Left ventricle myocardium inferior (tissue), 1 donor: ENCODE data around the gene CRIM1. TPM values are rescaled to one million over a fixed set of nuclear protein-coding genes. Genes with fewer than 3 reads are reported as not detected.

Experiments
- DNase-seq: peaks from one replicate; pipeline ENCODE4 v3.0.0-alpha.2; 2020
- H3K27ac ChIP-seq: fragments of 200-600 bp; replicated peaks from 2 replicates; pipeline ENCODE4 v1.8.0; 2021
- H3K27me3 ChIP-seq: fragments of 200-600 bp; 2 replicates; pipeline ENCODE4 v1.8.0; 2021; ENCODE audit warnings: low read depth
- H3K36me3 ChIP-seq: fragments of 200-600 bp; 2 replicates; pipeline ENCODE4 v1.8.0; 2021
- H3K4me1 ChIP-seq: fragments of 200-600 bp; 2 replicates; pipeline ENCODE4 v1.8.0; 2021
- H3K4me3 ChIP-seq: fragments of 200-600 bp; 2 replicates; pipeline ENCODE4 v1.8.0; 2021; ENCODE audit warnings: mild to moderate bottlenecking, moderate library complexity
- H3K9me3 ChIP-seq: fragments of 200-600 bp; replicated peaks from 2 replicates; pipeline ENCODE4 v1.8.0; 2021
- CTCF ChIP-seq: fragments of 200-600 bp; IDR thresholded peaks from 2 replicates; pipeline ENCODE4 v1.8.0; 2021; ENCODE audit warnings: antibody characterized with exemption, mild to moderate bottlenecking, borderline replicate concordance
- intact Hi-C: fragments of 100-400 bp; cut with micrococcal nuclease; formaldehyde crosslinking; loops from one replicate; pipeline ENCODE4 v1.11.0; 2022
- total RNA-seq: library from RNA; stranded (reverse); fragmentation: NEBNext Ultra II Directional; extraction: Animal tissue kit (Norgen Biotek cat#: 25700); gene quantifications from one replicate; pipeline ENCODE4 v1.2.1, GENCODE V29; 2021
- donor health status: DM: no; HTN: yes; CAD: no; lungs with severe emphysema.

The CRIM1 gene
- total RNA-seq, 1 donor from 2014 or later: 45.6 TPM

DNA sequence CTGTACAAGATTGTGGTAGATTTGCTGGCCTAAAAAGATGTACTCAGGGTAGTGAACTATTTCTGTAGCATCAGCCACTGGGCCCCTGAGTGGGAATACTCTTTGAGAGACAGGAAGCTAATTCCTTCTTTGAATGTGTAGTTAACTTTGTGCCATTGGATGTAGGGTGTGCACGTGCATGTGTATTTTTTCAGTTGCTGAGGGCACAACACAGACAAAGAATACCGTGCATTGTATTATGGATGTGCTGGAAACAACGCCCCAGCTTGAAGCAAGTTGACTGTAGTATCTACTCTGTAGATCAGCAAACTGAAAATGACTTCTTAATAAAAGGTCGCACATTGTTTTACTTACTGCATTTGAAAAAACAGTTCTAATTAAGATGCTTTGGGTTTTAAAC lies 14.1 kb downstream of the CRIM1 start:
- Histone ChIP-seq H3K4me3 (no peak overlapping the region), H3K27ac (peak overlapping the region; percentile 43), H3K36me3 (no peaks in the 10 kb centered on the region), H3K4me1 (peaks cover 92% of the 10 kb centered on the region), H3K27me3 (no peaks in the 10 kb centered on the region), H3K9me3 (no peaks in the 10 kb centered on the region)
- DNase-seq: no peak
- no peak for TF ChIP-seq CTCF
- intact Hi-C loops: no loop called here

DNA sequence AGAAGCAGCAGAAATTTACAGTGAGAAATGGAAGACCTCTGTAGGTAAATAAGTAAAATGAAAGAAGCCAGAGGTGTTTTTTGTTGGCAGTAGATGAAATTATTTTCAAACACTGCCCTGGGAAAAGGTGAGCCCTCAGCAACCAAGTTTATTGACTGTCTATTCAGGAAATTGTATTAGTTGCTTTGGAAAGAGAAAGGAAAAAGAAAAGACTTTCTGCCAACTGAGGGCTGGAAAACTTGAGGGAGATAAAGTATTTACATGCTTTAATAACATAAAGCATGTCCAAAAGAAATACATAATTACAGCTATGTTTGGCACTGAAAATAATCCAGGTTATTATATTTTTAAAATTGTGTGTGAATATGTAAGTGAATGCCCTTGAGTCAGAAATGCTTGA lies 14.7 kb downstream of the CRIM1 start:
- intact Hi-C loops: no loop called here
- no peaks in the 10 kb centered on the region for H3K9me3 ChIP-seq

DNA sequence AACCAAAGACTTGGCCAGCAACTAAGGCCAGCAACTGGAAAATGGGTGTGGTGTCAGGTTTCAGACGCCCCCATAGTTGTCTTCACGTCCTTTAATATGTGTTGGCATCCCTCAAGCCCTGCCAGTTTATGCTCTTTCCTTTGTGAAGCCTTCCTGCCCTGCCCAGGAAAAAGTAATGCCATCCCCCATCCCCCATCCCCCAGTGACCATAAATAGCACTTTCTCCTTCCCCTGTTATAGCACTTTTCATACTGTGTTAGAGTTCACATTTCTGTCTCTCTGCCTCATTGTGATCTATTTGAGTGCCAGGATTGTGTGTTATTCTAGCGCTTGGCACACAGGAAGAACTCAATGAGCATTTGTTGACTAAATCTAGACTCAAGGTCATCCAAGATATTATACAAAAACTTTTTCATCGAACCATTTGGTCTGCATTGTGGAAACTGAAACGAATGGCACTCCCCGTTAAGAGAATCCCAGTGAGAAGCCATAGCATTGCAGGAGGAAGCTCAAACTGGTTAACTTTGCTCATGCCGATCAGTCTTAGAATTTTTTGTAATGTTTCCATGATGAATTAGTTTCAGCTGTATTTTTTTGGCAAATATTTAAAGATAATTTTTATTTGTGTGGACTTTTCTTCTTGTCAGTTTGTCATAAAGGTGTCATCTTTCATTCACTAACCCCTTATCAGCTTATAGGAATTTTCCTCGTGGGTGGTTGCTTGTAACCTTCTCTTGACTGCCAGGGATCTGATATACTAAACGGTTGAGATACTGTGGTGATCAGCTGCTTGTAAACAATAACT lies 15.7 kb downstream of the CRIM1 start:
- intact Hi-C loops: no loop called here
- no peak for TF ChIP-seq CTCF
- H3K36me3 ChIP-seq: no peaks in the 10 kb centered on the region
- peak overlapping the region; percentile 43 for H3K27ac ChIP-seq
- DNase-seq: no peak
- H3K27me3 ChIP-seq: no peaks in the 10 kb centered on the region
- H3K4me3 ChIP-seq: no peak overlapping the region
- peaks cover 93% of the 10 kb centered on the region for H3K4me1 ChIP-seq
- H3K9me3 ChIP-seq: no peaks in the 10 kb centered on the region

More for the DNA sequence above, 14.7 kb downstream of the CRIM1 start:
- no peak overlapping the region for H3K4me3 ChIP-seq
- no peaks in the 10 kb centered on the region for H3K36me3 ChIP-seq
- peak overlapping the region; percentile 43 for H3K27ac ChIP-seq
- H3K4me1 ChIP-seq: peaks cover 93% of the 10 kb centered on the region
- no peak for TF ChIP-seq CTCF
- no peaks in the 10 kb centered on the region for H3K27me3 ChIP-seq
- no peak for DNase-seq

- Histone ChIP-seq H3K9me3 (no peaks in the 10 kb centered on the region), H3K27ac (peak overlapping the region; percentile 43), H3K4me1 (peaks cover 93% of the 10 kb centered on the region), H3K27me3 (no peaks in the 10 kb centered on the region), H3K36me3 (no peaks in the 10 kb centered on the region), H3K4me3 (no peak overlapping the region)
- TF ChIP-seq CTCF: no peak
- intact Hi-C loops: no loop called here
- DNase-seq: no peak
Measured at GRCh38 chr2:36371928-36372391, 16.4 kb downstream of the CRIM1 start.

- H3K27ac ChIP-seq: peak overlapping the region; percentile 43
- H3K4me3 ChIP-seq: no peak overlapping the region
- H3K9me3 ChIP-seq: no peaks in the 10 kb centered on the region
- no peaks in the 10 kb centered on the region for H3K36me3 ChIP-seq
- no peak for TF ChIP-seq CTCF
- DNase-seq: no peak
- H3K27me3 ChIP-seq: no peaks in the 10 kb centered on the region
- intact Hi-C loops: no loop called here
- peaks cover 85% of the 10 kb centered on the region for H3K4me1 ChIP-seq
Measured at GRCh38 chr2:36373149-36373926, 17.8 kb downstream of the CRIM1 start.
